ENCODE measurements around the gene CDH4.

GRCh38 chr20:61414455-61414991, 162.5 kb downstream of the CDH4 start:
- no peak for TF ChIP-seq CTCF (IDR thresholded peaks at IDR 0.05; ENCODE audit: control extremely low read depth in 1 of 3, insufficient read depth in 1 of 3, low read depth in 1 of 3, low read length in 3 of 3)
- TF ChIP-seq TCF12 (IDR thresholded peaks at IDR 0.05; ENCODE audit: low read depth, low read length) = no peak
- no peak for TF ChIP-seq EP300 (IDR thresholded peaks at IDR 0.05; ENCODE audit: borderline replicate concordance in 1 of 2, low read depth in 2 of 2, low read length in 2 of 2)
- TF ChIP-seq SIX5 (IDR thresholded peaks at IDR 0.05; ENCODE audit: low read depth, low read length) = no peak

All from H1 (cell line).